Transverse colon (tissue), 4 donors: ENCODE results near the gene AGXT2.

Experiments used
- CTCF ChIP-seq, 5 experiments: fragments of 200-600 bp in 3 of 5; fragments of 450-650 bp in 2 of 5; sonication (generic) in 3 of 5; IDR thresholded peaks; 1 replicate in 2 of 5; 2 replicates in 3 of 5; pipeline ENCODE4 v1.5.1; 2016 to 2017; ENCODE audit warnings: antibody characterized with exemption in 5 of 5, inconsistent platforms in 3 of 5, mild to moderate bottlenecking in 2 of 5, moderate library complexity in 1 of 5
- POLR2A ChIP-seq: fragments of 450-650 bp; IDR thresholded peaks from one replicate; pipeline ENCODE4 v1.6.1; 2016; ENCODE audit warnings: antibody characterized with exemption, mild to moderate bottlenecking, moderate library complexity
- POLR2AphosphoS5 ChIP-seq, 3 donors: sonication (generic); formaldehyde crosslinking; IDR thresholded peaks; one replicate each; pipeline ENCODE4 v1.6.1; 2016; ENCODE audit warnings: antibody characterized with exemption in 3 of 3

- TF ChIP-seq POLR2A (no peak), POLR2AphosphoS5 (IDR thresholded peaks at IDR 0.05) (no peak), CTCF (IDR thresholded peaks at IDR 0.05) (no peak)
Observed at GRCh38 chr5:35096932-35097331, 49.2 kb upstream of the AGXT2 start.
